Fibroblast of mammary gland (primary cell): ENCODE data around the gene CXCR6.

ENCODE experiments used
- DNase-seq: peaks from one replicate; pipeline ENCODE4 v3.0.0-alpha.2; 2010; ENCODE audit warnings: low read depth
- H3K4me3 ChIP-seq: 2 replicates; pipeline ENCODE4 v1.5.1; 2011; ENCODE audit warnings: low read depth, mild to moderate bottlenecking, low read length, moderate library complexity; ENCODE audit not compliant: control insufficient read depth
- TF ChIP-seq, protein P1 (sequence below): conservative IDR thresholded peaks from 2 replicates; pipeline ENCODE4 v1.5.1; 2011; ENCODE audit warnings: low read depth, low read length, inconsistent platforms; ENCODE audit not compliant: control insufficient read depth, insufficient read depth

The CXCR6 gene

GRCh38 chr3:45958321-45958791 lies 15.1 kb downstream of the CXCR6 start:
- no peak overlapping the region for H3K4me3 ChIP-seq
- TF ChIP-seq, protein P1, sequence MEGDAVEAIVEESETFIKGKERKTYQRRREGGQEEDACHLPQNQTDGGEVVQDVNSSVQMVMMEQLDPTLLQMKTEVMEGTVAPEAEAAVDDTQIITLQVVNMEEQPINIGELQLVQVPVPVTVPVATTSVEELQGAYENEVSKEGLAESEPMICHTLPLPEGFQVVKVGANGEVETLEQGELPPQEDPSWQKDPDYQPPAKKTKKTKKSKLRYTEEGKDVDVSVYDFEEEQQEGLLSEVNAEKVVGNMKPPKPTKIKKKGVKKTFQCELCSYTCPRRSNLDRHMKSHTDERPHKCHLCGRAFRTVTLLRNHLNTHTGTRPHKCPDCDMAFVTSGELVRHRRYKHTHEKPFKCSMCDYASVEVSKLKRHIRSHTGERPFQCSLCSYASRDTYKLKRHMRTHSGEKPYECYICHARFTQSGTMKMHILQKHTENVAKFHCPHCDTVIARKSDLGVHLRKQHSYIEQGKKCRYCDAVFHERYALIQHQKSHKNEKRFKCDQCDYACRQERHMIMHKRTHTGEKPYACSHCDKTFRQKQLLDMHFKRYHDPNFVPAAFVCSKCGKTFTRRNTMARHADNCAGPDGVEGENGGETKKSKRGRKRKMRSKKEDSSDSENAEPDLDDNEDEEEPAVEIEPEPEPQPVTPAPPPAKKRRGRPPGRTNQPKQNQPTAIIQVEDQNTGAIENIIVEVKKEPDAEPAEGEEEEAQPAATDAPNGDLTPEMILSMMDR, result no peak
- DNase-seq, result peak; percentile 73

DNA sequence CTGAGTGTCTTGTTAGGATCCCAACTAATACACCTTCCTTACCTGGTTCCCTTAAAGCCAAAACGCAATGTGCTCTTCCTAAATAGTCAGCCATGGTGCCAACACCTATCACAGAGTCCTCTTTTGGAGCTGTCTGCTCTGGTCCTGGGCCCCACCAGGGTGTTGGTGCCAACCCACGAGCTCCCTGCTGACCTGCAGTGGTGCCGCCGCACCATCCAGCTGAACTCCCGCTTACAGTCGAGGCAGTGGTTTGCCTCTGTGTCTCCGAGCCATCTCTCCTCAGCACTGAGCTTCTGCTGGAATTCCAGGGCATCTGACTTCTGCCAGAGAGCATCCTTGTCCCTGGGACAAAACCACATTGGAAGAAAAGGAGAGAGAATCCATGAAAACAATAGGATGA lies 15.9 kb downstream of the CXCR6 start:
- no peak for DNase-seq
- TF ChIP-seq, protein P1, result no peak
- no peak overlapping the region for H3K4me3 ChIP-seq

DNA sequence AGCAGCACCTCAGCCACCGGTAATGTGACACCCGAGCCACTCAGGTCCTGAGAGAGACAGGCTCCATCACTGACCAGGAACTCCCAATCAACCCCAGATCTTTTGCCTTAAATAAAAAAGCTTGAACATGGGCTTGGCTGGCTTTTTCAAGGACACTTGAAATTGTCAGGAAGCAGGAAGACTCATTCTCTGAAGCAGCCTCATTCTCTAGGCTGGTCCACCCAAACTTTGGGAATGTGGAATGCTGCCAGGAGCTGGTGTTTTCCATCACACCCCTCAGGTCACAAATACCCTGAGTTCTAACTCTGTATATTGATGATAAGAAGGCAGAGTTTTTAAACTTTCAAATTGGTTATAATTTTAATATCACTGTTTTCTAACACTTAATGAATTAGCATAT lies 17.0 kb downstream of the CXCR6 start:
- H3K4me3 ChIP-seq, result no peak overlapping the region
- TF ChIP-seq, protein P1, result no peak
- no peak for DNase-seq

DNA sequence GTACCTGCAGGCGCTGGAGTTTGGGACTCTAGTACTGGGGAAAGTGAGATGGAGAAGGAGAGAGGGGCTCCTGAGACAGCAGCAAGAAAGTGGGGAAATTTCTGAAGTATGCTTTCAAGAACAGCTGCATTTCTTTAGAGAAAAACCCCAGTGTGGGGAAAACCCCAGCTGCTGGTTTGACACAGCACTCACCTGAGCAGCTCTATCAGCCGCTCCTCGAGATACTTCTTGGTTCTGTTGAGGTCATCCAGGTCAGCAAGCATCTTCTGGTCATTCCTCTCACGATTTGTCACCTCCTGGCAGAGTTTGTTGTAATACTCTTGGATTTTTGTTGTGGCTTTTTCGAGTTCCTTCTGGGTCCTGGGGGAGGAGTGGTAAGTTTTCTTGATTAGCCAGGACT lies 18.8 kb downstream of the CXCR6 start:
- no peak overlapping the region for H3K4me3 ChIP-seq
- no peak for DNase-seq
- TF ChIP-seq, protein P1, result no peak

DNA sequence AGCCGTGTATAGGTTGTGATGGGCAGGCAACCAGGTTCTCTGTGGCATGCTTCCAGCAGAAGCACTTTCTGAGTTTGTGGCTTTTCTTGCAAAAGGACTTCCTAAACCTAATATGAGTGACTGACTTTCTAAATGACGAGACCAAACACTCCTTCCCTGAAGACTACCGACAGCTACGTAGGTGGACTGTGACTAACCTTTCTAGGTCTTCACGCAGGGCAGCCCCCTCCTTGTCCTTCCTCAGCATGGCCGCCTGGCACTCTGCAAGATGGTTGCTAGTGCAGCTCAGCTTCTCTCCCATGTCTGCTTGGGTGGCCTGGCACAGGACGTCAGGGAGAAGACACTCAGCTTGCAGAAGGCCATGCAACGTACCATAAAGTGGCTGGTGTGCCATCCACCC lies 20.9 kb downstream of the CXCR6 start:
- DNase-seq, result no peak
- H3K4me3 ChIP-seq, result no peak overlapping the region
- TF ChIP-seq, protein P1, result no peak

GRCh38 chr3:45965253-45965652 lies 22.0 kb downstream of the CXCR6 start:
- TF ChIP-seq, protein P1, result no peak
- no peak for DNase-seq

GRCh38 chr3:45965653-45966052 lies 22.4 kb downstream of the CXCR6 start:
- no peak for DNase-seq
- TF ChIP-seq, protein P1, result no peak
- no peak overlapping the region for H3K4me3 ChIP-seq

More at GRCh38 chr3:45965253-45965652, 22.0 kb downstream of the CXCR6 start:
- H3K4me3 ChIP-seq, result no peak overlapping the region
